Right hindlimb (tissue), 1 donor: ENCODE measurements around the gene ZC3H10.
A peak's percentile ranks its signal among the peaks of the same experiment; 100 is the strongest.
"Not testable (repeated sequence)": the region's sequence is repeated elsewhere in the genome, so short reads cannot be mapped to it uniquely, and the experiment has no call there.

Experiments used
- DNase-seq: peaks from one replicate; pipeline ENCODE4 v3.0.0-alpha.2; 2018

The ZC3H10 gene

GRCh38 chr12:56117778-56118687, at the start of gene ZC3H10:
TSS of gene ZC3H10 (plus strand) at chr12:56118266. CDS start at chr12:56120563, 2,297 bp downstream.
- peak; percentile 99 for DNase-seq

GRCh38 chr12:56071648-56072047, 46.4 kb upstream of the ZC3H10 start:
- no peak for DNase-seq

- DNase-seq, result no peak
These were observed 43.7 kb upstream of the ZC3H10 start for GRCh38 chr12:56074396-56074795.

- DNase-seq, result not testable (repeated sequence)
These were observed 40.1 kb upstream of the ZC3H10 start for GRCh38 chr12:56077966-56078365.

DNA sequence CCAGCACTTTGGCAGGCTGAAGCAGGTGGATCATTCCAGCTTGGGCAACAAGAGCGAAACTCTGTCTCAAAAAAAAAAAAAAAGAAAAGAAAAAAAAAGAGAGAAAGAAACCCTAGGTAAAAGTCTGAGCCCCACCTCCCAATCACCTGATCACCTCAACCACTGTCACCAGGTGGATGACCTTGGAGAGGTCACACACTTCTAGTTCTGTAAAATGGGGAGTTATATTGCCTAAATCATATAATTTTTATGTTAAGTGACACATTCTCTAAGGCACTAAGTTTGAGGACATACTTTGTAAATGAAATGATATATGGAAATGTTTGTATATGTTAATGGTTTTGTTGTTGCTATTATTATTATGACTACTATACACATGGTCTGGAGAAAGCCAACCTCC, 39.6 kb upstream of the ZC3H10 start:
- DNase-seq, result no peak

GRCh38 chr12:56078931-56079722, 38.9 kb upstream of the ZC3H10 start:
- DNase-seq, result peak; percentile 89

GRCh38 chr12:56079723-56080555, 38.1 kb upstream of the ZC3H10 start, which contains the start of gene ERBB3:
TSS of gene ERBB3 (plus strand) at chr12:56080165. CDS start at chr12:56080301, 136 bp downstream.
- peak; percentile 80 for DNase-seq

- no peak for DNase-seq
These were observed 37.4 kb upstream of the ZC3H10 start for GRCh38 chr12:56080556-56081138.

GRCh38 chr12:56081393-56082347, 36.4 kb upstream of the ZC3H10 start:
- peak; percentile 61 for DNase-seq

DNA sequence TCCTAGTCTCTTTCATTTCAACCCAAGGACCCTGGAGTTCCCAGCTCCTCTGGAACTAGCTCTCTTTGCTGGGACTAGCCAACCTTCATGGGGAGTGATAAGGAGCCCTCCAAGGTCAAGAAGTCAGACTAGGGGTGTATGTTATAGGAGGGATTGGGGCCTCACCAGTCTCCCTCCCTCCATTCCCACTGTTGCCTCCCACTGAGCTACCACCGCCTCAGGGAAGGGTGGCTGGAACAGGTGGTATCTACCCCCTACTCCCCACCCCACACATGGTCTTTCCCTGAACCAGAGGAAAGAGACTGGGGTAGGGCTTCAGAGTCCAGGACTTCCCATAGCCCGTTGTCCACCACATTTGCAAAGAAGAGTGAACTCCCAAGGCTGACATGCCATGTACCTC, 35.7 kb upstream of the ZC3H10 start:
- DNase-seq, result no peak

DNA sequence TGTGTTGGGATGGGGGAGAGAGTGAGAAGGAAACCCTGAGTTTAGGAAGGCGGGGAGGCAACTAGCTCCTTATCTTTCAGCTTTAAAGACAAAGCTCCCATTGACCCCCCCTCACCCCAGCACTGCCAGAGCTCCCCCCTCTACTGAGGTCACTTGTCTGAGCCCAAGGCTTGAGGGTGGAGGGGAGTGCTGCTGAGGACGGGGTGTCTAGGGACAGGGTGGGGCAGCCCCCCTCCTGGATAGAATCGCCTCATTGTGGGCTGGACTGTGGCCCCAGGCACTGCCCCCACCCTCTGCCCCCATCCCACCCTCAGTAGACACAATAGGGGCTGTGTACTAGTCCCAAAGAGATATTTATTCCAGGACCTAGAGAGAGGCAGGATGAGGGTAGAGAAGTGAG, 35.1 kb upstream of the ZC3H10 start:
- no peak for DNase-seq

GRCh38 chr12:56084958-56085543, 33.0 kb upstream of the ZC3H10 start:
- DNase-seq, result no peak

- DNase-seq, result no peak
These were observed 32.0 kb upstream of the ZC3H10 start for GRCh38 chr12:56086096-56086495.

- no peak for DNase-seq
These were observed 31.5 kb upstream of the ZC3H10 start for GRCh38 chr12:56086608-56087007.

DNA sequence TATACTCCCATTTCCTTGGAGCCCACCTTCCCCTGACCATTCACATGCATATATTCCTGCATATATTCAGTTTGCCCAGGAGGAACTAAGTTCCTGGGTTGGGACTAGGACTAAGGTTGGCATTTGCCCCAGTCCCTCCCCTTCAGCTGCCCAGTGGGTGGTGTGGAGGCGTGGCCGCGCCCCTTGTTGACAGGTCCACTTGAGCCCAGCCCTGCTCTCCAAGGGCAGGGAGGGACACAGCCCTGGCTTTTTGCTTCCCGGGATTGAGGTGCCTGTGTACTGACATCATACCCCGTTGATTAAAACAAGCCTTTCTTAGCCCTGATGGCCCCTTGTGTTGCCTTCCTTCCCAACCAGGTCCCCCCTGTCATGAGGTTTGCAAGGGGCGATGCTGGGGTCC, 30.8 kb upstream of the ZC3H10 start:
- no peak for DNase-seq

- no peak for DNase-seq
These were observed 20.3 kb upstream of the ZC3H10 start for GRCh38 chr12:56097738-56098137.

DNA sequence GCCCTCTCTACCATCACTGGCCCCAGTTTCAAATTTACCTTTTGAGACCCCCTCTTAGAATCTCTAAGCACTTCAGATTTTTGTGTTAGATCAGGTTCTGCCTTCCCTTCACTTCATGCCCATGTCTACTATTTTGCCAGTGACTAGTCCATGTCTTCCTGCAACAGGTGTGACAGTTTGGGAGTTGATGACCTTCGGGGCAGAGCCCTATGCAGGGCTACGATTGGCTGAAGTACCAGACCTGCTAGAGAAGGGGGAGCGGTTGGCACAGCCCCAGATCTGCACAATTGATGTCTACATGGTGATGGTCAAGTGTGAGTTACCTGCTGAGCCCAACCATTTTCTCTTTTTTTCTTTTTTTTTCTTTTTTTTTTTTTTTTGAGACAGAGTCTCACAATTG, 19.5 kb upstream of the ZC3H10 start:
- no peak for DNase-seq

- no peak for DNase-seq
These were observed 18.3 kb upstream of the ZC3H10 start for GRCh38 chr12:56099787-56100186.

GRCh38 chr12:56101045-56101444, 17.0 kb upstream of the ZC3H10 start:
- DNase-seq, result no peak

- DNase-seq, result no peak
These were observed 15.4 kb upstream of the ZC3H10 start for GRCh38 chr12:56102683-56103065.
